Measurements from ENCODE around the gene BANF1. TPM values are rescaled to one million over a fixed set of nuclear protein-coding genes. Genes with fewer than 3 reads are reported as not detected.

The BANF1 gene
- total and polyA plus RNA-seq, 9 of the 15 experiments (the other 6 are each of a cell fraction or from before 2014, with no cell fraction given) = 108 to 651 (median 263) TPM

DNA sequence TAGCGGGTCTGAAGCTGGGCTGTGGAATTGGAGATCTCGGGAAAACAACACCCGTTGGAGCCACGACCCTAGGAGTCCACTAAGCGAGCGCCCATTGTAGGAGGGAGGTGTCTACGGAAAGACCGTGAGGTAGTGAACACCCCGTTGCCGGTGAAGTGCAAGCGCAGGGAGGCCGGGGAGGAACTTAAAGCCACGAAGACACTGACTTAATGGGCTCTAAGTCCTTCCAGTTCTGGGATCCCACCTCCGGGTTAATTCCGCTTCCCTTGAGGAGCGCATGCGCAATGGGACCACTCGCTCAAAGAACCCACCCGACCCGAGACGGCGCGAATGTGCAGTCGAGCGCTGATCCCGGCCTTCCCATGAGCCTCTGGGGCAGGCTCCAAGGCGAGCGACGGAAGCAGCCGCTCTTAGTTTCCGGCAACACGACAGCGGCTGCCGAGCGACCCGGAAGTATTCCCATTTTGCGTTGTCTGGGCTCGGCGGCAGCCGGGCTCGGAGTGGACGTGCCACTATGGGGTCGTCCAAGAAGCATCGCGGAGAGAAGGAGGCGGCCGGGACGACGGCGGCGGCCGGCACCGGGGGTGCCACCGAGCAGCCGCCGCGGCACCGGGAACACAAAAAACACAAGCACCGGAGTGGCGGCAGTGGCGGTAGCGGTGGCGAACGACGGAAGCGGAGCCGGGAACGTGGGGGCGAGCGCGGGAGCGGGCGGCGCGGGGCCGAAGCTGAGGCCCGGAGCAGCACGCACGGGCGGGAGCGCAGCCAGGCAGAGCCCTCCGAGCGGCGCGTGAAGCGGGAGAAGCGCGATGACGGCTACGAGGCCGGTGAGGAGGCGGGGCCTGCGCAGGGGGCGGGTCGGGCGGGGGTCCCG is 40.8 kb upstream of the BANF1 start, which contains the start of gene SART1 (continued):
- TF ChIP-seq, protein P1, sequence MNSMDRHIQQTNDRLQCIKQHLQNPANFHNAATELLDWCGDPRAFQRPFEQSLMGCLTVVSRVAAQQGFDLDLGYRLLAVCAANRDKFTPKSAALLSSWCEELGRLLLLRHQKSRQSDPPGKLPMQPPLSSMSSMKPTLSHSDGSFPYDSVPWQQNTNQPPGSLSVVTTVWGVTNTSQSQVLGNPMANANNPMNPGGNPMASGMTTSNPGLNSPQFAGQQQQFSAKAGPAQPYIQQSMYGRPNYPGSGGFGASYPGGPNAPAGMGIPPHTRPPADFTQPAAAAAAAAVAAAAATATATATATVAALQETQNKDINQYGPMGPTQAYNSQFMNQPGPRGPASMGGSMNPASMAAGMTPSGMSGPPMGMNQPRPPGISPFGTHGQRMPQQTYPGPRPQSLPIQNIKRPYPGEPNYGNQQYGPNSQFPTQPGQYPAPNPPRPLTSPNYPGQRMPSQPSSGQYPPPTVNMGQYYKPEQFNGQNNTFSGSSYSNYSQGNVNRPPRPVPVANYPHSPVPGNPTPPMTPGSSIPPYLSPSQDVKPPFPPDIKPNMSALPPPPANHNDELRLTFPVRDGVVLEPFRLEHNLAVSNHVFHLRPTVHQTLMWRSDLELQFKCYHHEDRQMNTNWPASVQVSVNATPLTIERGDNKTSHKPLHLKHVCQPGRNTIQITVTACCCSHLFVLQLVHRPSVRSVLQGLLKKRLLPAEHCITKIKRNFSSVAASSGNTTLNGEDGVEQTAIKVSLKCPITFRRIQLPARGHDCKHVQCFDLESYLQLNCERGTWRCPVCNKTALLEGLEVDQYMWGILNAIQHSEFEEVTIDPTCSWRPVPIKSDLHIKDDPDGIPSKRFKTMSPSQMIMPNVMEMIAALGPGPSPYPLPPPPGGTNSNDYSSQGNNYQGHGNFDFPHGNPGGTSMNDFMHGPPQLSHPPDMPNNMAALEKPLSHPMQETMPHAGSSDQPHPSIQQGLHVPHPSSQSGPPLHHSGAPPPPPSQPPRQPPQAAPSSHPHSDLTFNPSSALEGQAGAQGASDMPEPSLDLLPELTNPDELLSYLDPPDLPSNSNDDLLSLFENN (IDR thresholded peaks at IDR 0.05; ENCODE audit: low read depth in 2 of 2, low read length in 2 of 2) = 0 out of 4 replicates have a peak, but pooled peaks of 1 of the 2 experiments have one; percentile 15
- TF ChIP-seq ZNF668 (CRISPR knock-in tag; IDR thresholded peaks at IDR 0.05) (no peak), PTBP1 (IDR thresholded peaks at IDR 0.05; ENCODE audit: low read depth, low read length) (no peak), ZFP36 (IDR thresholded peaks at IDR 0.05; ENCODE audit: low read depth, low read length, partially characterized antibody) (peak; percentile 51), MXI1 (IDR thresholded peaks at IDR 0.05; ENCODE audit: low read depth, low read length) (0 out of 2 replicates have a peak, but pooled peaks have one; percentile 36), ADNP (tag; IDR thresholded peaks at IDR 0.05) (no peak), HDAC3 (IDR thresholded peaks at IDR 0.05; ENCODE audit: borderline replicate concordance, partially characterized antibody) (no peak), TEAD4 (IDR thresholded peaks at IDR 0.05; ENCODE audit: low read length) (no peak; the same call in none of the 2 replicates), TEAD4 (CRISPR knock-in tag; IDR thresholded peaks at IDR 0.05; ENCODE audit: borderline replicate concordance) (no peak), DIDO1 (tag; IDR thresholded peaks at IDR 0.05; ENCODE audit: low read depth) (peak; percentile 87), GTF2F1 (IDR thresholded peaks at IDR 0.05; ENCODE audit: low read depth, low read length) (no peak), MEIS2 (IDR thresholded peaks at IDR 0.05; ENCODE audit: partially characterized antibody) (peak; percentile 91), XRCC3 (IDR thresholded peaks at IDR 0.05) (no peak), ELF4 (CRISPR knock-in tag; IDR thresholded peaks at IDR 0.05) (peak; percentile 66; the same call in 1 of the 2 replicates), ZNF143 (CRISPR knock-in tag; IDR thresholded peaks at IDR 0.05) (peak; percentile 89), NFIX (CRISPR knock-in tag; IDR thresholded peaks at IDR 0.05; ENCODE audit: low read depth) (no peak), GTF2E2 (tag; IDR thresholded peaks at IDR 0.05) (peak; percentile 86), POLR2AphosphoS5 (IDR thresholded peaks at IDR 0.05; ENCODE audit: control insufficient read depth, insufficient read depth, low read depth, low read length) (peak; percentile 86)
- TF ChIP-seq, protein P2, sequence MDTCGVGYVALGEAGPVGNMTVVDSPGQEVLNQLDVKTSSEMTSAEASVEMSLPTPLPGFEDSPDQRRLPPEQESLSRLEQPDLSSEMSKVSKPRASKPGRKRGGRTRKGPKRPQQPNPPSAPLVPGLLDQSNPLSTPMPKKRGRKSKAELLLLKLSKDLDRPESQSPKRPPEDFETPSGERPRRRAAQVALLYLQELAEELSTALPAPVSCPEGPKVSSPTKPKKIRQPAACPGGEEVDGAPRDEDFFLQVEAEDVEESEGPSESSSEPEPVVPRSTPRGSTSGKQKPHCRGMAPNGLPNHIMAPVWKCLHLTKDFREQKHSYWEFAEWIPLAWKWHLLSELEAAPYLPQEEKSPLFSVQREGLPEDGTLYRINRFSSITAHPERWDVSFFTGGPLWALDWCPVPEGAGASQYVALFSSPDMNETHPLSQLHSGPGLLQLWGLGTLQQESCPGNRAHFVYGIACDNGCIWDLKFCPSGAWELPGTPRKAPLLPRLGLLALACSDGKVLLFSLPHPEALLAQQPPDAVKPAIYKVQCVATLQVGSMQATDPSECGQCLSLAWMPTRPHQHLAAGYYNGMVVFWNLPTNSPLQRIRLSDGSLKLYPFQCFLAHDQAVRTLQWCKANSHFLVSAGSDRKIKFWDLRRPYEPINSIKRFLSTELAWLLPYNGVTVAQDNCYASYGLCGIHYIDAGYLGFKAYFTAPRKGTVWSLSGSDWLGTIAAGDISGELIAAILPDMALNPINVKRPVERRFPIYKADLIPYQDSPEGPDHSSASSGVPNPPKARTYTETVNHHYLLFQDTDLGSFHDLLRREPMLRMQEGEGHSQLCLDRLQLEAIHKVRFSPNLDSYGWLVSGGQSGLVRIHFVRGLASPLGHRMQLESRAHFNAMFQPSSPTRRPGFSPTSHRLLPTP (IDR thresholded peaks at IDR 0.05; ENCODE audit: borderline replicate concordance, extremely low read depth, insufficient read length) = no peak
- TF ChIP-seq, protein P3, sequence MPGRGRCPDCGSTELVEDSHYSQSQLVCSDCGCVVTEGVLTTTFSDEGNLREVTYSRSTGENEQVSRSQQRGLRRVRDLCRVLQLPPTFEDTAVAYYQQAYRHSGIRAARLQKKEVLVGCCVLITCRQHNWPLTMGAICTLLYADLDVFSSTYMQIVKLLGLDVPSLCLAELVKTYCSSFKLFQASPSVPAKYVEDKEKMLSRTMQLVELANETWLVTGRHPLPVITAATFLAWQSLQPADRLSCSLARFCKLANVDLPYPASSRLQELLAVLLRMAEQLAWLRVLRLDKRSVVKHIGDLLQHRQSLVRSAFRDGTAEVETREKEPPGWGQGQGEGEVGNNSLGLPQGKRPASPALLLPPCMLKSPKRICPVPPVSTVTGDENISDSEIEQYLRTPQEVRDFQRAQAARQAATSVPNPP (IDR thresholded peaks at IDR 0.05; ENCODE audit: borderline replicate concordance, insufficient read depth, insufficient read length) = no peak
